GM18858 (cell line): ENCODE measurements around the gene KCNMA1.

ENCODE experiments used
- ATAC-seq: cut with Tn5 transposase; IDR thresholded peaks from one replicate; pipeline ENCODE4 v1.9.1; 2021; ENCODE audit not compliant: unreplicated experiment

KCNMA1 gene

DNA sequence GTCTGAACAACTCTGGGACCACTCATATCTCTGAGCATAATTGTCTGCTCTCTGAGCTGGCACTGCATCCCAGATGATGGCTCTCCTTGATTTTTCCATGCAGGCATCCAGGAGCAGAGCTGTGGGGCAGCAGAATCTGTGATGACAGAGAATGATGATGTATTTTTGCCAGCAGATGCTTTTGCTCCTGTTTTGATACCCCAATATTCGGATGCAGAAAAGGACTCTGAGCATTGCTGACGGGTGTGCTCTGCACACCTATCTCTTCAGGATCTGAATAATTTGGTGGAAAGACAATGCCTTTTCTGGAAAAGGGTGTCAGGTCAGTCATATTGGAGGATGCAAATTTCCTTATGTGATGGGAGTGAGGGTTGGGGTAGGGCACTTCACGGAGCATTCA is 735.9 kb downstream of the KCNMA1 start:
- no peak for ATAC-seq

DNA sequence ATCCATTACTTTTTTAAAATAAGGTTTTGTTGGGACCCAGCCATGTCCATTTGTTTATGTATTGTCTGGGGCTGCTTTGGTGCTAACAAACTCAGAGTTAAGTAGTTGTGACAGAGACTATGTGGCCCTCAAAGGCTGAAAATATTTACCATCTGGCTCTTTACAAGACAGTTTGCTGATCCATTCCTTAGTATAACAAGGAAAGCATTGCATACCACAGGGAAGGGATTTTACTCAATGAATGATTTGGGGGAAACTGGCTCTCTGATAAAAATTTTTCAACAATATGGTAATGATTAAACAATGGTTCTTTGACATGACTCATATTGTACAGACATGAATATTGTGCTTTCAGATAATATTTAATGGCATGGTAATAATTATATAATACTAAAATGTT is 738.1 kb downstream of the KCNMA1 start:
- ATAC-seq, result no peak

DNA sequence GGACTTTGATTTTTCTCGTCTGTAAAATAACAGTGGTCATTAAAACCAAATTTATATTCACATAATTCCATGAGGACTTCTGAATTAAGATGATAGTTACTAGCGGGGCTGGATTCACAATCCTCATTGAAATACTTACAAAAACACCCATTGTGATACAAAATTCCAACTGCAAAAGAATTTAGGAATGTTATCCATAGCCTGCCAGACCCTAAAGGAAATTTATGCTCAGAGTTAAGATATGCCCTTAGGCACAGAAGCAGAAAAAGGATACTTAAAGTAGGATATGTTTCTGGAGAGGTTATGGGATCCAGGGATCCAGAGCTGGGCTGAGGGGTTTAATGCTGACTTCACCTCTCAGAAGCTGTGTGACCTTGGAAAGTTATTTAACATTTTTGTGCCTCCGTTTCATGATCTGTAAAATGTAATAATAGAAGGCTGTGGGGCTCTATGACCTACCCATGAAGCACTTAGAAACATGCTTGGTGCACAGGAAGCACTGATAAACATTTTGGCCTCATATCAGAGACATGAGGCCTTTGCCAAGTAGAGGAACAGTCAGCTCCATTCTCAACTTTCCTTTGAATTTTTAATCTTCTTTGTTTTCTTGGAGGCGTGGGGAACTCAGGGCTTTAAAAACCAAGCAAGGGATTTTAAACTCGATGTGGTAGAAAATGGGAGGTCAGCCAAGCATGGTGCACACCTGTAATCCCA is 744.7 kb downstream of the KCNMA1 start:
- no peak for ATAC-seq

DNA sequence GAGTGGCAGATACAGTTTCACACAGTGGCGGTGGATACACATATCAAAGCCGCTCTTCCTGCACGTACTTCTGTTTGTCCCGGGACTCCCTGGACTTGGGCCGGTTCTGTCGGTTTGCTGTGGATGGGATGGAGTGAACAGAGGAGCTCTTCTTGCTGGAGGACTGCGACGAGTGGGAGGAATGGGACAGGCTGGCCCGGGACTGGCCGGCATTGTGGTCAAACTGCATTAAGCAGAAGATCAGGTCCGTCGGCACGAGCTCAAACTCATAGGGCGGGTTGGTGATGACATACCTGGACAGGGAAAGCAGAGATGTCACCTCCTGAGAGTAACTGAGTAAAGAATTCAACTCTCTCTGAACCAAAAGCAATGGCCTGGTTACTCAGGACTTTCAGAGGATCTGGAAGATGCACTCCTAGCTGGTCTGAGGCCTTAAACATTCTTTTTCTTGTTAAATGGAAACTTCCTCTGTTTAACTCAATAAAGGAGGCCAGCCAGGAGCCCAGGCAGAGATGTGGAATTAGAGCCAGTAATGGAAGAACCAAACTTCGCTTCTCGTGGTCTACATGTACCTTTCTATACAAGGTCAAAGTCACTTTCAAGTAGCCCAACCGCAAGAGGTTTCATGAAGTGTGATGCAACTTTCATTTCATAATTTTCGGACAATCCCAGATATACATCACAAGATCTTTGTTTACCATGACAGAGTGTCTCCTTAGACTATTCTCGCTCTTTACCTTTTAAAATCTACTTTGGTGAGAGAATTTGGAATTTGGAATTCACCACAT is 750.2 kb downstream of the KCNMA1 start:
- ATAC-seq, result no peak

DNA sequence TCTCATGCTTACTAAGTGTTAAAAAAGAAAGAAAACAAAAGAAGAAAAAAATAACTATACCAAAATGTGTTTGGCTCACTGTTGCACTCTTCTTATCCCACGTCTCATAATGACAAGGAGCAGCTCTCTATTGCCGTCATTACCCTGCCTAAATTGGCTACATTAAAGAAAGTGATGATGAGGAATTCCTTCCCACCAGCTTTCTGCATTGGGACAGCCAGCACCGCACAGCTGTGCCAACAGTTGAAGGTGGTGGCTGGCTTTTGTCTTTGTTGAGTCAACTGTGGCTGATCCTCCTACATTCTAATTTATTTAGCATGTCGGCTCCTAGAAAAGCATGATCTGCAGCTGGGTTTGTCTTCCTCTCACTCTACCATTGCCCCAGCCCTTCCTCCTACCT is 751.8 kb downstream of the KCNMA1 start:
- no peak for ATAC-seq

DNA sequence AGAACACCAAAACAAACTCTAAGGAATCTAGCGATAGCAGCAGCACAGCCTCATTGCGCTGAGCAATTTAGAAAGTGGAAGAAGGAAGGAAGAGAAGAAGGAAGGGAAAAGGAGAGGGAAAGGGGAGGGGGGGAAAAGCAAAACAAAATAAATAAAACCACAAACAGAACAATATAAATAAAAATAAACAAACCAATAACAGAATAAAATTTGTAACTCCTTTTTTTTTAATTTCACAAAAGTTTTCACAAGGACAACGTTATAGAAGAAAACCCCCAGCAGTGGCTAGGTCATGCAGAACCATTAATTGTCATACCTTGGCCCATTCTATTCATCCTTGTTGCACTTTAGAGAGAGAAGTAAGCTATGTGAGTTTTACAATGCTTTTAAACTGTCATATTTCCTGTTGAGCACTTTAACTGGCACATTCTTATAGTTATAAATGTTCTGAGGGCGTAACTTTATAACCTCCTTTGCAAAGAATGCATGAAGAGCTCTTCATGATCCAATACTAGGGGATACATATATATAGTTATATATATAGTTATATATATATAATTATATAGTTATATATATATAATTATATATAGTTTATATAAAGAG is 752.8 kb downstream of the KCNMA1 start:
- no peak for ATAC-seq

DNA sequence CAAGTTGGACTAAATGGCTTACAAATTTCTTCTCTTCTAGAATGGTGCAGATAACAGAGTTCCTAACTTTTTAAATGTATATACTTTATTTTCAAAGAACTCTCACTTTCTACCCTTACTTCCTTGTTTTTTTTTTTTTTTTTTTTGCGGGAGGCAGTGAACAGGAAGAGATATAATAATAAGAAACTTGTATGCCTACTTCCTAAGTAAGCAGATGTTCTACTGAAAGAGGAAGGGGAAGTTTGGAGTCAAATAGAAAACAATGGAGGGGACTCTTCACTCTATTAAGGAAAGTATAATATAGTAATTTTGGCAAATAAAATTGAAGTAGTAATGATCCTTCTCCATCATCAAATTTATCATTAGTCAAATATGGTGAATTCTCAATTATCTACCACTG is 754.0 kb downstream of the KCNMA1 start:
- ATAC-seq, result no peak

DNA sequence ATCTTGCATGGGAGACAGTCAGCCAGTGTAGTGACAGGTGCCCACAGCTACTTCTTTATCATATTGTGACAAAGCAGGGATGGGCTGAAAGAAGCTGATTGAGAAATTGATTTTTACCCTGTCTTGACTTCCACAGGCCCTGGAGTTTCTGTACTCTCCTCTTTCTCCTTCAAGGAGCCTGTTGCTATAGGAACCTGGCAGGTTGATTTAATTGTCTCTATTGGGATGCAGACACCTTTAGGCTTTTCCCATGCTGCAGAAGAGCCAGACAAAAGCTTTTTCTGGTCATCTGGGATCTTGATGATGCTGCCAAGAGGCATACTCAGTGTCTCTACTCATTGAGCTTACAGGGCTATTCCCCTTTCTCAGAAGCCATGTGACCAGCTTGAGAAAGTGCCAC is 754.8 kb downstream of the KCNMA1 start:
- ATAC-seq, result no peak

DNA sequence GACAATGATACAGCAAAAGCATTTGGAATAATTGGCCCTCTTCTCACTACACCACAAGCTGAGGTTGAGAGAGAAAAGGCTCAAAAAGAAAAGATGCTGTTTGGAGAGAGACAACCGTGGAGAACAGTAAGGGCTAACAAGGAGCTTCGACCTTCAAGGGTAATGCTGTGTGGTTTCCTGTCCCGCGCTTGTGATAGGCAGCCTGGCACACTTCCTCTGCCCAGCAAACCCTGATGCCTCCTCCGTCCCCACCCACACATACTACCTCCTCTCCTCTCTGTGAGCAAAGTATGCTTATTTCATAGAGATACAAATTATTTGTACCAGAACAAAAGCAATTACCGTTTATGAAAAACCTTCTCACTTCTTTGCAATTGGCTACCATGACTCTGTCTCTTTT is 755.4 kb downstream of the KCNMA1 start:
- peak; percentile 64 for ATAC-seq

DNA sequence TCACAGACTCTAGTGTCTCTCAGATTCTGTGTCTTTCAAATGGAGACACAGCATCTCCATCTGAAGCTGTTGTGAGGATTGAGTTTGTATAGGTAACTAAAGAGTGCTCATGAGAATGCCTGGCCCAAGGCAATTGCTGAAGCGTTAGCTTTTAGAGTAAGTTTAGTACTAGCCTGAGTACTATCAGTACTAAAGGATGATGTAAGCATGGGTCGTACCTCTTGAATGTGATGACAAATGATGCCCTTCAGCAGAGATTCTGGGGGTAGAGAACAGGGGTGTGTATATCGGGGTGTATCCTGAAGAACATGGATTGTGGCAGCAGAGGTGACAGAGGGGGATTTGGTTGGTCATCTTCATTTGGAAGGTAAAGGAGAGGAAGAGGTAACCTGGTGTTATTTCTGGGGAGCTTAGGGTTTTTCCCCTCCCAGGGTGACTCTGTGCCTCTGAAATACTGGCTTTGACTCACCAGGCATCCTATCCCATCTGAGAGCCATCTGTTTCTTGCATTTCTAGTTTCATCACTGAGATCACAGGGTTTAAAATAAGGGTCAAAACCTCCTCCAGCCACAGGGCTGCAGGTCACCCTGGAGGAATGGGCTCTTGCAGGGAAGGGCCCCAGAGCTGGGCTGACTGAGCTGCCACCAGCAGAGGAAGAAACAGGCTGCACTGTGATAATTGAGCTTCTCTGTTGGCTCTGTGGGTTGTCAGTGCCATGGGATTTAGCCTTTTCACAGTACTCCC is 756.0 kb downstream of the KCNMA1 start:
- ATAC-seq, result peak; percentile 74

DNA sequence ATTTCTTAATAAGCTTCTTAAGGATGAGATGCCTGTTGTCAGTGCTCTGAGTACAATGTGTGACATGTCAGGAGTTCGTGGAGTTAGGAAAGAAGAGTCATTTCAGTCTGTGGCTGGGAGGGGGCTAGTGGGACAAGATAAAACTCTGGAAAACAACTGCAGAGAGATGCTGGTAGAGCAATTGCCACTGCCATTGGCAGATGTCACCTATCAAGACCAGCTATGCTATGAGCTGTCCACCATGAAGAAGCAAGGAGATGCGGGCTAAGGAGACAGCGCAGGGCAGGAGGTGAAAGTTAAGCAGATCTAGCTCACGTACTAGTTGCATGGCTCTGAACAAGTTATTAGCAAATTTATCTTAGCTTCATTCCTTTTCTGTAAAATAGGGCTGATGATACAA is 756.7 kb downstream of the KCNMA1 start:
- no peak for ATAC-seq

DNA sequence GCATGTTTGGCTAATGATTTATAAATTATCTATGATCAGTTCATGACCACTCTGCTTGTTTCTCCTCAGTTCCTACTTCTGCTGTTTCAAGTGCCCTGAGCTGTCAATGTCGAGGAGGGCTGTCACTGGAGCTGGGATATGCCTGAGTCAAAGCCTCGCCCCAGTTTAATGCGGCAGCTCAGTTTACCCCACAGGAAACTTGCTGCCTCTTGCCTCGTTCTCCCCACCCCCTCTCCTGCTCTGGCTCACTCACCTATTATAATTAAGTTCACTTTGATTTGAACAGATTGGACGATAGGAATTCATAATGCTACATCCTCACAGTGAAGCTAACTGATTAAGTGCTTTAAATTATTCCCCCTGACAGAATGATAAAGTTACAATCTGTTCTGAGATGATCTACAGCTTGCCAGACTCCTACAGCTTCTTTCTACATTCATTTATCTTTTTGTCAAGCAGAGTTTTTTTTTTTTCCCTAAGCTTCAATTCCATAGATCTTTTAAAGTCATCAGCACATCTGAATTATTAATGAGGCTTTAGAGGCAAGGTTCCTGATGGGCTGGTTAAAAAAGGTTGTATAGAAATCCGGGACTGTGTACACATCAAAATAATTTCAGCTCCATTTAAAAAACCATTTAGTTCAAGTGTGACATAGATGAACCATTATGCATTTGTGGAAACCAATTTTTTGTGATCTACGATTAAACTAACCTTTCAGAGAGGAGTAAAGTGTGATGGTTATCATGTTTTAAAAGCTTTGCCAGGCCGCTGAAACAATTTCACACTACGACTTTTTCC is 758.3 kb downstream of the KCNMA1 start:
- ATAC-seq, result no peak

DNA sequence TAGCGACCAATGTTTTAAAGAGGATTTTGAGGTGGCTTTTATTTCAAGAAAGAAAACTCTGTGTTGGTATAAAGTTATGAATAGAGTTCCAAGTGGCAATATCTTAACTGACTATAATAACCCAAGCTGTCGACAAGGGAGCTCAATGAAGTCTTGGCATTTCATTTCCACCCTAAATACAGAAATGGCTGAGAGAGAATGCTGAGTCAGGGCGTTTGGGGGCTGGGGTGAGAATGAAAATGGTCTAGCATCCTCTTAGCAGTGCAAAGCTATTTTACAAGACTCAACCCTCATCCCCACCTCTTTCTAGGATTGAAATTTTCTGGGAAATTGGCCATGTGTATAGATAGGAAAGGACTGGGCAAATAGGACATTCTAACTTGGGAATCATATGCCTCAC is 759.1 kb downstream of the KCNMA1 start:
- ATAC-seq, result no peak

DNA sequence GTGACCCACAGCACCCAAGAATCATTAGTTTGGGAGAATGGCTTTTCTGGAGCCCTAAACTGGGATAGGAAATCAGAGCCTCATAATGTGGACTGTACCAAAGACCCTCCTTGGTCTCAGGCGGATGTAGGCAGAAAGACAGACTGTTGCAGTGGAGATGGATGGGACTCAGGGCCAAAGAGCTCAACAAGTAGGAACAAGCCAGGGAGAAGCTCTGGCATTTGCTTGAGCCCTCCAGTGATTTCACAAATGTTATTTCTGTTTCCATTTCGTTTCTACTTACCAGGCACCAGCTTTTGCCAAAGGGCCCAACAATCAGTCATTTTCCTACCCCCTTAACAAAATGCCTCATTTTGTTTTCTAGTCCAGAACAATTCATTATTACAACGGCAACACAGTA is 762.7 kb downstream of the KCNMA1 start:
- no peak for ATAC-seq

DNA sequence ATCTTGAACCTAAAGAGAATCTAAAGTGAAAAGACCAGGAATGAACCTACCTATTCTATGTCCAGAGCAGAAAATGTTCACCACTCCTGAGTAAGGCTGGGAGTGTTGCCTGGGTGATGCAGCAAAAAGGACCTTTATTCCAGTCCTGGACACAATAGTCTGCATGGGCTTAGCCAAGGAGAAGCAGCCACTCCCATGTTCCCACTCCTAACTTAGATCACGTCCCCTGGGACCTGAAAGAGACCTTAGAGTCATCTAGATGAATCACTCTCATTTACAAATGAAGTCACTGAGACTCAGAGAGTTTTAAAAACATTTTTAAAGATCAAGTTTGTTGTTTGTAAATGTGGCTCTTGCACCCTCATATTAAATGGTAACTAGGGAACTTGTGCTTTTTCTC is 763.4 kb downstream of the KCNMA1 start:
- no peak for ATAC-seq

DNA sequence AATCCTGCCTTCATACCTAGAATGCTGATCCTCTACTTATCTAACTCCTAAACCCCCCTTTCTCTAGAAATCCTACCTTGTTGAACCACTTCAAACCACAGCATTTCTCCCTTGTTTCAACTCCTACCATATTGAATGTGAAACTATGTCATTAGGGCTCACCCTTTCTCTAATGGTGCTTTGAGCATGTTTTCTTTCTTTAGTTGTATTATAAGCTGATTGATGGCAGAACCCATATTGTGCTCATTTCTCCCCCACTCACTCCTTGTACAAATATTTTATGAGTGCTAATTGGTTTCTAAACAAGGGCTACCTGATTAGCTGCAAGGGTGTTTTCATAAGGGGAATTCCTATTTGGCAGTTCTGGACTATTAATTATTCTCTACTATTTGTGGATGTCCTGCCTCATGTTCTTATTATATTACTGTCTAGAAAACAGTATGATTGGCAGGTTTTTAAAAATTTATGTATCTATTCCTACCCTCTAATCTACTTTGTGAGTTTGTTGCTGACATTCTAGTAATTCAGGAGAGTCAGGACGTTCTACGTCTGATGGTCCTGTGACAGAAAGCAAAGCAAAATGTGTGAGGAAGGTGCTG is 765.8 kb downstream of the KCNMA1 start:
- no peak for ATAC-seq

DNA sequence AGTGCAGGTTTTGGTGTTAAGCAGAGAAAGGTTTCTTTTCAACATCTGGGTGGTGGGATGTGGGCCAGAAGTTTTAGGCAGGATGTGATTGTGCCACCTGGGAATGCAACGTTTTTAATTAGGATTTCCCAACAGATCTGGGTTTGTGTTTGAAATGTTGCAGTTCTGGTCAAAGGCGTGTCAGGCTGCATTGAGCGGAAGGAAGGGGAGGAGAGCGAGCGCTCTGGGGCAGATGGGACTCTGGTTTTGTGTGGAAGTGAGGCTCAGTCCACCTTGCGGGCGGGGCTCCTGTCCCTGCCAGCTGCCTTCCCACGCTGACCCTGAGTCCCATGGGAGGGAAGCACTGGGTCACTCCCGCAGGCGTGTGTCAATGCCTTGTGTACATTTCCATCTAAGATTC is 767.7 kb downstream of the KCNMA1 start:
- ATAC-seq, result no peak

DNA sequence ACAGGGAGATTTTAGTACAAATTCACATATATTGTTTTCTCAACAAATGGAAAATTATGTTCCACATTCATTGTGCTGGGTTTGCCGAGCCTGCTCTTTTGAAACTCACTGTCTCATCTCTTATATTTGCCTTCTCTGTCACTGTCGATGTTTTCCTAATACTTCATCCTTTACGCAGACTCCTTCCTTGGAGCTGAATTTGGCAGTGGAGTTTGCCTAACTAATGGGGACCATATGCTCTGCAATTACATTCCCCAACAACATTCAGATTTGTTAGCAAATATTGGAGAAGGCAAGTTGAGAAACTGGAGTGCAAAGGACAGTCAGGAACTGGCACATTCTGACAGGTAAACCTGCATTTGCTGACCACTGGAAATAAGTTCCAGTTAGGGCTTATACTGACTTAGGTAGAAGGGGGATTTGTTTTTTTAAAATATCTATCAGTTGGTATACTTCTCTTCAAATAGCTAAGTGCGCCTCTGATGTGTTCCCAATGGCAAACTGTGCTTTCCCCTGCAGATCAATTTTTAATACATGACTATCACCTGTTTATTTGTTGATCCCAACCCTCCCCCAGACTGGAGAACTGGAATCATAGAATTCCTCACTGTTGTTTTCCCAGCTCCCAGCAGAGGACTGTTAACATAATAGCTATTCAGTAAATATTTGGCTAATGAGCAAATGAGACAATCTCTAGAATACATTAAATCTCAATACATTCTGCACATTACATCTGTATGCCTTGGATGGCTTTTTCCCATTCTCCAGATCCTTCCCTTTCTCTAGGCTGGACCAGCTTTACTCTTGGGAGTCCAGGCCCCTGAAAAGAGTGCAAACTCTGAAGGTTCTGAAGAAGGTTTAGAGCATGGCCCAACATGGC is 769.3 kb downstream of the KCNMA1 start:
- no peak for ATAC-seq

DNA sequence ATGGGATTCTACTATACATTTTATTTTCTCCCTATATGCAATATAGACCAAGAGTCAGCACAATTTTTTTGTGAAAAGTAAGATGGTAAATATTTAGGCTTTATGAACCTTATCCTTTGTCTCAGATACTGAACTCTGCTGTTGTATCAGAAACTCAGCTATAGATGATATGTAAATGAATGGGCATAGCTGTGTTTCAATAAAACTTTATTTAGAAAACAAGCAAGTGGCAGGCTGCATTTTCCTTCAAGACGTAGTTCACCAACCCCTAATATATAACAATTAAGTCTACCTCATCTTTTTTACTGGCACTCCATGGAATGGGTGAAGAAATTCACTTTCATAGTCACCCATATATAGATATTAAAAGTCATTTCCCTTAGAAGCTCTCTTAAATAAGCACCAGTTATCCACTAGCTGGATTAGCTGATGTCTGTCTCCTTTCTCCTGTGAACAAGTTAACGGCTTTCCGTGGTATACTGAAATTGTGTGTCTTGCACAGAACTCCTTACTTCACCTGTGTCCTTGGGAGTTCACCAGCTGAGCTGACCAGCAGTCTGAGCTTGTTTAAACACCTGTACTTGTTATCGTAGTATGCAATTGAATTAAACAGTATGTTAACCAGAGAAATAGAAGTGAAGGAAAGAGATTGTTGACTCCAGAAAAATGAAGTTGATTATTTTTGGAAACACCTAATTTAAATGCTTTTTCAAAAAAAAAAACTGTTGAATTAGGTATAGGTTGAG is 770.6 kb downstream of the KCNMA1 start:
- ATAC-seq, result no peak
